ENCODE results near the gene COX5B.
"Not testable (repeated sequence)": the region's sequence is repeated elsewhere in the genome, so short reads cannot be mapped to it uniquely, and the experiment has no call there.

COX5B gene

DNA sequence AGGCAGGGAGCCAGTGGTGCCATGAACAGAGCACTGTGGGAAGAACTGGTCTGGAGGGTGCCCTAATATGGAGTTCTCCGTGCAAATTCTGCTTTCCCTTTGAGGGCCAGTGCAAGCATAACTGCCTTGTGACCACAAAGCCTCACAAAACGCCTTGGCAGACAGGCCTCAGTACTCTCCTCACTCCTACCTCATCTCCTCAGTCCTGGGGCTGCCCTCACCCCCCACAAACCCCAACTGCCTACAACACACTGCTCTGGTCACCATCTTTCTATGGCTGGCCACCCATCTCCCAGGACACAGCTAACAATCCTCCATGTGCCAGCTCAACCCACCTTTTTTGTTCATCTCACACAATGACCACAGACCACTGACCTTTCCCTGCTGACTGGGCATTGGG lies 8.9 kb downstream of the COX5B start:
- no peak for DNase-seq

DNA sequence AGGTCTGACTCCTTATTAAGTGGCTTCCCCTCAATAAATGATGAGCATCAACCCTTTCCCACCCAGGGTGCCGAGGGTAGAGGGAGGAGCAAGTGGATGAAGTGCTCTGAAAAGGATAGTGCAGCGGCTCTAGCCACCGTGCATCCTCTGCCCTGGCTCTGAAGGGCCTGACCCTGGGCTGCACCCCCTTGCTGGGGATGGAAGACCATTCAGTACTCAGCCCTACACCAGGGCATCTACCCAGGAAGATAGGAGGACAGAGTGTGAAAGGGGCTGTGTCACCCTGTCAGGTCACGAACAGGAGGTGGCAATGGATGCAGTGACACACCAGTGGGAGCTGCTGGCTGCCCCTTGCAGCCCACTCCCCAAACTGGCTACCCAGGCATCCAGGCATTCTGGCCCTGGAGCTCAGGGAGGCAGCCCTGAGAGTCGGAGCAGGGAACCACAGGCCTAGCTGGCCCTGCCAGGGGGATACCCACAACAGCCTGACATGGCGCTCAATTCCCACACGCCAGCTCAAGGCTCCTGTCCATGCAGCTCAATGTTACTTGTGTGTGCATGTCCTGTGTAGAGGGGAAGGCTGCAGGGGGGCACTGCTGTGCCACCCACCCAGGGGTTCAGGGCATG lies 10.4 kb downstream of the COX5B start:
- no peak for DNase-seq

DNA sequence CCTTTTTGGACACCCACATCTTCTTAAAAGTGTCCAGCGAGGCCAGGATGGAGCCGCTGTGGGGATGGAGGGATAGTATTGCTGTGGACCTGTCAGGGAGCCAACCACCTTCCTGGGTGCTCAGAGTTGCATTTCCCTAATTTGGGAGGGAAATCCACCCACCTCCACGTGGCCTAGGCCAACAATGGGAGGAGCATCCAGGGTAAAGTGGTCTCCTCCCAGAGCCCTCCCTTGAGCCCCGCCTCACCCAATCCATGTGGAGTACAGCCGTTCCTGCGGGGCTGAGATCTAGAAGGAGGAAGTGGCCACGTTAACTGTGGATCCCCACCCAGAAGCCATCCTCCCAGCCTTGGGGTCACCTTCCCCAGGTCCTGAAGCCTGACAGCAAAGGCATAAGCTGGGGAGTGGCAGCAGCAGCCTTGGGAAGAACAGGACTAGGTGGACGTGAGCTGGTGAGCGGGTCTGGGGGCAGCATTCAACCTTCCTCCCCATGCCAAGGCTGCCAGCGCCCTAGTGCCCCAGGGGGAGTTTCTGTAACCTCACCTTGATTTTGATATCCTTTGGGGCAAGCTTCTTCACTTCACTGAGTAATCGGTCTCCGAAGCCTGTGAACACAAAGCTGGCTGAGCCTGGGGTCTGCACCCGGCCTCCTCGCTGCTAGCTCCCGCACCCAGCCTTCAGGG lies 11.2 kb downstream of the COX5B start:
- DNase-seq = no peak

DNA sequence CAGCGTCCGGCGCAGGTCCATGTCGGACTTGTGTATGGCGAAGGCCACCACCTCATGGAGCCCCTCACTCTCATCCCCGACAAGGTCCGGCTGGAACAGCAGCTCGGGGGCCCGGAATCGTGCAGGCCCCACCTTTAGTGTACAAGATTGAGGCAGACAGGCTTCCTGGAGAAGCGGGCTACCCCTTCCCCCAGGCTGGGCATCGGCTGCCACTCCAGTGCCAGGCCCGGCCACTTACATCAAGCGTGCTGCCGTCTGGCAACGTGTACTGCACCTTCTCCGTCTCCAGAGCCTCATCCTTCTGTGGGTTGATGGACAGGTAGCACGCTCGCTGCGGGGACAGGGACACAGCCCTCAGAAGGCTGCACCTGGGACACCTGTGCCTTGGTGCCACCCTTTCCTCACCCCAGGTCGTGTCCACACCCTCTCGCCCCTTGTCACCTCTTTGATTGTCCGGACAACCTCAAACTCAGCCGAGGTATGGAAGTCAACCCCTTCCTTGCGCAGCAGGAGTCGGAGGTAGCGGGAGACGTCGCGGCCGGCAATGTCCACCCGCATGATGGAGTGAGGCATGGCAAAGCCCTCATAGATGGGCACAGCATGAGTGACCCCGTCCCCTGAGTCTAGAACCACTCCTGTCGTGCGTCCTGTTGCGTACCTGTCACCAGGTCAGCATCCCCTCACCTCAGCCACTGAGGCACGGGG lies 12.3 kb downstream of the COX5B start:
- no peak for DNase-seq

DNA sequence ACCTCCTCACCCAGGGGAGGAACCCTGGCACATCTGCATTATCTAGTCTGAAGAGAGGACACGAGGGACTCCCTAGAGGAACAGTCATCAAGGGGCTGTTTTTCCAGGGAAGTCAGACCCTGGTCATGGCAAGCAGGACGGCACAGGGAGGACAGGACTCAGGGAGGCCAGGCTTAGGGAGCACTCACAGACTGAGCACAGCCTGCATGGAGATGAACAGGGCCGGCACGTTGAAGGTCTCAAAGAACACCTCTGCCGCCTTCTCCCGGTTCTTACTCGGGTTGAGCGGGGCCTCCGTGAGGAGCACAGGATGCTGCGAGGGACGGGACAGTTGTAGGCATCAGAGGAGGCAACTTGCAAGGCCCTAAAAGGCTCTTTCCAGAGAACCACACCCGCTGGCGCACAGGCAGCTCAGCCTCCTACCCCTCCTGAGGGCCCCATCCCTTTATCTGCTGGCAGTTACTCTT lies 12.9 kb downstream of the COX5B start:
- DNase-seq = no peak

DNA sequence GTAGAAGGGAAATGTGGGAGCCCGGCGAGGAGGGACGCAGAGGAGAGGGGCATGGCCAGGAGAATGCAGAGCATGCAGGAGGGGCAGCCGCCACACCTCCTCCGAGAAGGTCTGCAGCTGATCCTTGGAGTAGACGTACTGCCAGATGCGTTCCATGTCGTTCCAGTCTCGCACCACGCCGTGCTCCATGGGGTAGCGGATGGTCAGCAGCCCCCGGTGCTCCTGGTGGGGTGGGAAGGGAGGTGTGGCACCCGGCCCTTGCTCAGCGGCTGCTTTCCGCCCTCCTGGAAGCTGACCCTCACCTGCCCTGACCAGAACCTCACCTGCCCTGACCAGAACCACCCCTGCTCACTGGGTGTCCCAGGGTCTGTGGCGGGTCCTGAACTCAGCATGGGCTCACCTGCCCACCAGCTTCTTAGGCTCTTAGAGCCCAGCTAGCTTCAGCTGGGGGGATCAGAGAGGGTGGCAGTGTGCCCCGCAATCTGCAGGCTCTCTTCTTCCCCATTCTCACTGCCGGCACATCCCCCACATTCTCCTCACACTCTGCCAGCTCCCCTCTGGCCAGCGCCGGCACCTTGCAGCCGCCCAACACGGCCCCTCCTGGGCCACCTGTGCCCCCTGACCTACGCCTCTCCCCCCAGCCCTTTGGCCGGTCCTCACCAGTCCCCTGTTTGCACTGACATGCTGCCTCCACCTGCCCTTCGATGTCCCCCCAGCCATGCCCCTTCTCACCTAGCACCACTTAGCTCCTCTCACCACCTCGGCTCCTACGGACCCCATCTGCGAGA lies 13.6 kb downstream of the COX5B start:
- DNase-seq = no peak

DNA sequence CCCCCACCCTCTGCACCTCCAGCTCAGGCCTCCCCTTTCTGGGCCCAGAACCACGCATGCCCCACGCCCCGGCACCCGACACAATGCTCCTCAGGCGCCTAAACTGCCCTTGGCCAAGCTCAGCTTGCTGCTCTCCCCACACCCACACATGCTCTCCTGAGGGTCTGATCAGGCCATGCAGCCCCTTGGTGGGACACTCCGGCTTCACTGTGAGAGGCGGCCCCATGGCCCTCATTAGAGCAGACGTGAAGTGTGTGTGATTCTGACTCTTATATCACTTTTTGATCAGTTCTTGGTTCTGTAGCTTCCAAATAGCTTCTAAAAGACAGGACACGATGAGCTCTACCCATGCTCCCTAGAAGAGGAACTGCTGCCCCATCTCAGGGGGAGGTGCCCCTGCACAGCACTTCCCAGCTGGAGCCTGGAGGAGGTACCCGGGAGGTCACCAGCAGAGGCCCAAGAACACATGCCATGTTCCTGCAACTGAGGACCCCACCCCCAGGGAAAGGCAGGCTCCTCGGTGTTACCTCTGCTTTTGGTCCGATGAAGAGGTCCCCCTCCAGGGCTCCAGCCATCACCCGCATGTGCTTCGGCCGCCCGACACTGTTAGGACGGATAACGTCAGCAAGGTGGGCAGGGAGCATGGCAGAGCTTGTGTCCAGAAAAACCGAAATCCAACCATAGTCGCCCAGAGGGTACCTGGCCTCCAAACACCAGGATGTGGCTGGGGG lies 14.3 kb downstream of the COX5B start:
- DNase-seq = no peak

DNA sequence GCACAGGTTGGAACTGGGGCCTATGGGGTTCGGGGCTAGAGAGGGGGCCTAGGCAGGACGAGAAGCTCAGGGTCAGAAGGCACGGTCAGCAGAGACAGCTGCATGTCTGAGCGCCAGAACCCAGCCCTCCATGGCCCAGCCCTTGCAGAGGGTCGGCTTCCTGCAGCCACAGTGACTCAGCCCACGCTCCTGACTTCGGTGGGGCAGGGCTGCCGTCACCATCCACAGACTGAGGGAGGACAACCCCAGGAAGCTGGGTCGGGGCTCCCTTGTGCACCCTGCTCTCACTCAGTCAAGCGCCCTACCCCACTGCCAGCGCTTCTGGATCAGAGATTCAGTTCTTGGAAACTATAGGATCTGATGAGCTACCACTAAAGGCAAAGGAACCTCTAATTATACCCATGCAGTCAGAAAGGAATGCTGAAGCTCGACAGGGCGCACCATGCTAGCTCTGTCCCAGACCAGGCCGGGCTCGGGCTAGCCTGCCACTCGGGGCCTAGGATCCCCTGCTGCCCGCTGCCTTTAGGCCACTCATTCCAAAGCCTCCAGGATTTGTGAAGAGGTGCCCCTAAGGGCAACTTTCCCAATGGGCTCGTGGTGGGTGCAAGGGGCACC lies 15.0 kb downstream of the COX5B start:
- no peak for DNase-seq

DNA sequence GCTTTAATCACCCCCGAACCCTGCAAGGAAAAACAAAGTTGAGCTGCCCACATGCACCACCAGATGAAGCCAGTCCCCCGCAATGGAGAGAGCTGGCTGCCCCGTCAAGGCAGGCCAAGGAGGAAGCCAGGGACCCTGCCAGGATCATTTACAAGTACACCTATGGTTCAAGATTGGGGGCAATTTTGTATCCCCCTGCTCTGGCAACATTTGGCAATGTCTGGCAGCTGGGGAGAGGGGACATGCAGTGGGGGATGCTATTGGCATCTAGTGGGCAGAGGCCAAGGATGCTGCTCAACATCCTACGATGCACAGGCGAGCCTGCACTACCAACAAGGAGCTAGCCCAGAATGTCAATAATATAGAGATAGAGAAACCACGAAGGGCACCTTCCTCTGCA lies 16.1 kb downstream of the COX5B start:
- DNase-seq = no peak

DNA sequence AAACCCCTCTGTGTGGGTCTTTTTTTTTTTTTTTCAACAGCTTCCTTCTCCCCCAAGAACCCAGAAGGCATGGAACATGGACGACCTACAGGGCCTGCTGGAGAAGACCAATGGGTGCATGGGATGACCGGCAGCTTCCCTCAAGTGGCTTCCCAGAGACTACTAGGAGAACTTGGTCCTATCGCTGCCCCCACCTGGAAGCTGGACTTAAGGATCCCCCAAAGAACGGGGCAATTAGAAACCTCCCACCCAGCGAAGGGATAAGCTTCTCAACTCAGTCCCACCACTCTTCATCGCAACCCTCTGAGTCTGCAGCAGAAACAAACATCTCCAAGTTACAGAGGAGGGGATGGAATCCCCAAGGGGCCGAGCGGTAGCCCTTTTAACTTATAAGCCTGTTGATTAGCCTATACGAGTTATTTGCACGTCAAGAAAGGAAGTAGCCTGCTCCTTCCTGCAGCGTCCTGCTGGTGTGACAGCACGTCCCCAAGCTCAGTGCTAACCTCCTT lies 16.6 kb downstream of the COX5B start:
- no peak for DNase-seq

DNA sequence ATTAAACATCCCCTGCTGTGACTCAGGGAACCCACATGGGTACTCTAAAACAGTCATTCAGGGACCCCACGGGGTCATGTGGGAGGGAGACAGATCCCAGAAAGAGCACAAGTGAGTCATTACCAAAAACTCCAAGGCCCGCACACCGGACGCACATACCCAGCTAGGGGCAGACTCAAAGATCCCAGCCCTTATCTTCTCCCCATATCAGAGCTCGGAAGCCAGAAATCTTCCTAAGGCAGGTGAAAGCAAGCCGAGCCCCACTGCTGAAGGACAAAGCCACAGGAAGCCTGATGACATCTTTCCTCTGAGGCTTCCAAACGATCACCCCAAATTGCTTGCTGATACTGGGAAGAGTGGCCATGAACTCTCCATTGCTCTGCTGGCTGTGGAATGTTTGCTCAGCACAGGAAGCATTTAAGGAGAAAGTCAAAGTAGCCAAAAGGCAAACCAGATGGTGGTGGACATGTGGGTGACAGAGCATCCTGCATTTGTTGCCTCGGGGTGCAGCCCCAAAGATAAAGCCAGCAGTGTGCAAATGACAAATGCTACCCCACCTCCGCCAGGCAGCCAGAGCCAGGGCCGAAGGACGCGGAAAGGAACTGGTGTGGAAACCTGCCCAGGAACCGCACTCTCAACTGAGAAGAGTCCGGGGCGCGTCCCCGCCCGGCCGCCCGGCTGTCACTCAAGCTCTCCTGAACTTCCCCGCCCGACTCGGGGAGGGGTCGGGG lies 17.2 kb downstream of the COX5B start:
- DNase-seq = peak; percentile 58

DNA sequence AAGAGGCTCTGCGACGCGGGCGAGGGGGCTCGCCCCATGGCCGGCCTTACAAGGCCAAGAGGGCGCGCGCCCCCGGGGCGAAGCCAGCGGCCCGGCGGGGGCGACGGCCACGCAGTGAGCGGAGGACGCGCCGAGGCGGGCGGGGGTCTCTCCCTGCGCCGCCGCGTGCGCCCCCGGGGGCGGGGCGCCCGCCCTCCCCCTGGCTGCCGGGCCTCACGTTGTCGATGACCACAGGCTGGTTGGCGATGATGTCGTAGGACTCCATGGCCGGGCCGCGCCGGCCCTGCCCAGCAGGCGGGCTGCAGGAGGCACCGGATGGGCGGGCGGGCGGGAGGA lies 17.7 kb downstream of the COX5B start:
- DNase-seq = no peak

DNA sequence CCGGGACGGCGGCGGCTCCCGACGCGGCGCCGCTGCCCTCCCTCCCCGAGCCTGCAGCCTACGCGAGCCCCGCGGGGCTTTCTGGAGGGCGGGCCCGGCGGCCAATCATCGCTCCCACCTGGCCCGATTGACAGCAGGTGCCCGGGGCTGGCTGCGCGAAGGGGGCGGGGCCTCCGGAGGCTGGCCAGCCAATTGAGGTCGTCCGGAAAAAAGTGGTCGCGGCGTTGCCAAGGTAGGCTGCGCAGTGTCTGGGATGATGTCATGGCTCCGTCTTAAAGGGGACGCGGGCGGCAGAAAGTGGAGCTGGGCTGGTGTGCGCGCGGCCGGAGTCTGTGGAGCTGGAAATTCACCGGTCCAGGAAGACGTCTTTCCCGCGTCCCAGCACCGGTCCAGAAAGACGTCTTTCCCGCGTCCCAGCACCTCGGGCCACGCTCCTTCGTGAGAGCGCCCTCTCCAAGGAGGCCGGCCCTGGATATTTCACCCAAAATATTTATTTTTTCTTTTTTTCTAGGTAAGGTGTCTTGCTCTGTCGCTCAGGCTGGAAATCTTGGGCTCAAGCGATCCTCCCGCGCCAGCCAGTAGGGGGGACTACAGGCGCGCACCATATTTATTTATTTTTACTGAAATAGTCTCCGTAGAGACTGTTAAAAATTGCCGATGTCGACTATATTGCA lies 18.2 kb downstream of the COX5B start, which contains the start of gene ACTR1B:
ACTR1B (minus strand) TSS at position 83 of the 674 bp plus-strand sequence. CDS start 154 bp downstream, outside the sequence.
- DNase-seq = peak; percentile 97

DNA sequence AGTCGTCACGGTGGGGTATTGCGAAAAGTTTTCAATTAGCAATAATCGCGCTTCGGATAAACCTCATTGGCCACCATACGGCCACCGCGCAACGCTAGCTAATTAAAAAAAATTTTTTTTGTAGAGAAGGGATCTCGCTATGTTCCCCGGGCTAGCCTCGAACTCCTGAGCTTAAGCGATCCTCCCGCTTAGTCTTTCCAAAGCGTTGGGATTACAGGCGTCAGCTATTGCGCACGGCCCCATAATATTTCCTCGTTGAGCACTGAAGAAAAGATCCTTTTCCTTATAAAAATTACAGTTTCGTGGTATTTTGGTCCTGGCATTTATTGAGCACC lies 18.7 kb downstream of the COX5B start:
- DNase-seq = no peak

DNA sequence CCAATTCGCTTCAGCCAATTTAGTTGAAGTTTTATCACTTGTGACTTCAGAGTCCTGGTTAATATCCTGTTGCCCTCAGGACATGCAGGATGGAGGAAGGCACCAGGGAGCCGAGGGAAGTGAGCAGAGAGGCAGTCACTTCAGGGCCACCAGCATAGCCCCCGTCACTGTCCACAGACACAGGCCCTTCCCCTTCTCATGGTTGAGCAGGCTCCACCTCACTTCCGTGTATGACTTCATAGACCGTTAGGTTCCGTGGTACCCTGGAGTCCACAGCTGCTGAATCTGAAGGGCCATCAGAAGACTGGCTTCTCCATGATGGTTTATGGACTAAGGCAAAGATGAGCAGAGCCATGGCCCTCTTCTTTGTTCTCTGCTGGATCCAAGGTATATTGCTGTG lies 23.6 kb downstream of the COX5B start, which contains the start of gene C2orf92:
C2orf92 (plus strand) TSS at position 266 of the 400 bp plus-strand sequence; CDS start at position 342, 76 bp downstream.
- no peak for DNase-seq

DNA sequence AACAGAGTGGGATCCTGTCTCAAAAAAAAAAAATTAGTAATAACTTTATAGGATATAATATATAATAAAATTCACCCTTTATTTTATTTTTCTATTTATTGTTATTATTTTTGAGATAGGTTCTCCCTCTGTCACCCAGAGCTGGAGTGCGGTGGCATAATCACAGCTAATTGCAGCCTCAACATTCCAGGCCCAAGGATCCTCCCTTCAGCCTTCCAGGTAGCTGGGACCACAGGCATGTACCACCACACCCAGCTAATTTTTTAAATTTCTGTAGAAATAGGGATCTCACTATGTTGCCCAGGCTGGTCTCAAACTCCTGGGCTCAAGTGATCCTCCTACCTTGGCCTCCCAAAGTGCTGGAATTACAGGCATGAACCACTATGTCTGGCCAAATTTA lies 24.6 kb downstream of the COX5B start:
- no peak for DNase-seq

DNA sequence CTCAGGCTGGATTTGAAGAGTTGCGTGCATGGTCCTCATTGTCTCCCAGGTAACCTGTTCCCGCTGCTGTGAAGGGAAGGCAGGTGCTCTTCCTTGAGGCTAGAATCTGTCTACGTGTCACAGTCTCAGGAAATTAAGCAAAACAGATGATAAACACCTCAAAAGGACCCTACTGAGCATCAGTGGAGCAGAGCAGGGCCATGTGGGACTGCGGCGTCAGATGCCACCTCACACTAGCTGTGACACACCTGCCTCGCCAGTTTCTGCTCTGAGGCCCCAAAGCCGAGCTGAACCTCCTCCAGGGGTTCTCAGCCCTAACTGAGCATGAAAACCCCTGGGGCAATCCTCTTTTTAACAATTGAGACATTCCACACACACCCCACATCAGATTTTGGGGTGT lies 25.7 kb downstream of the COX5B start:
- DNase-seq = no peak

DNA sequence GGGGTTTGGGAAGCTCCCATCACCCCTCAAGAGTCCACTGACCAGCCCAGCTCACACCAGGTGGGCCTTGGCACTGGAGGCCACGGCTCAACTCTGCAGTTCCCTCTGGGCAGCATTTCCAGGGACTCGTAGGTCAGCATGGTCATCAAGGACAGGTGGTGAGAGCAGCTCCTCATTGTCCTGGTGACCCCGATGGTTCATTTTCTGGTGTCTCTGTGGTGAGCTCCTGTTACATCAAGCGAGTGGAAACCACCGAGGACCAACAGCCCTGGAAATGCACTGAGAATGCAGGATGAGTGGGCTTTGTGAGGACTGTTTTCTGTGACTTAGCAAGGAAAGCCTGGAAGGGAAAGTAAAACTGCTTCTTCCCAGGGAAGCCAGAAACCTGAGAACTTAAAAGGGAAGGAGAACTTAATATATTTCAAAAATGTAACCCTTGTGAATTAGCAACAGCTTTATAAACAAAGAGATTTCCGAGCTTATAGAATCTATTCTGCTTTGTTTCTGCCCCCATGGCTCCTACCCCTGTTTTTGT lies 26.8 kb downstream of the COX5B start:
- not testable (repeated sequence) for DNase-seq

DNA sequence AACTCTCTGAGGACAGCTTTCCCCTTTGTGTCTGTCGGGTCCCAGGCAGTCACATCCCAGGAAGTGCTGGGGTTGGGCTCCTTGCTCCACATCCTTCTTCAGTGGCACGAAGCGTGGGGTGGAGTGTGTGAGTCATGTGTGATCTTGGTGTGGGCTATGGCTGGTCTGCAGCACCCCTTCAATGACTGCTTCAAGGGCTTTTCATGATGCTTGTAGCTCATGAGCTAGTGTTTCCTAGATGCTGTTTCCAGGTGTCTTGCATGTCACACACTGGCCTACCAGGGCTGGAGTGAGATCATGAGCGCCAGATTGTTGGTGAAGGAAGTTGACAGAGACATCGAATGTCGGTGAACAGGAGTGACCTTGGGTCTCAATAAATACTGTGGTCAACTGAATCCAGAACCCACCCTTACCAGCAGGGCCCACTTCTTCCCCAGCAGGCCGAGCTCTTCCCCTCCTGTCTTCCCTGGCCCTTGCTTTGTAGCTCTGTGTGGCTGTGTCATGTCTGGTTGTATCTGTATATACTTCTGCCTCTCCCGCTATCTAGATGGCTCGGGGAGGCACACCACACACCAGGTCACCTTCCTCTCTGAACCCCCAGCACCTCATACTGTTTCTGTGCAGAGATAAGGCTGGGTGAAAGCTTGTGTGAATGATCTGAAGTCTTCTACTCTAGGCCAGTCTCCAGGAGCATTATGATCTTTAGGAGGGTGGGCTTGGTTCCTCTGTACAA lies 27.5 kb downstream of the COX5B start:
- DNase-seq = no peak

DNA sequence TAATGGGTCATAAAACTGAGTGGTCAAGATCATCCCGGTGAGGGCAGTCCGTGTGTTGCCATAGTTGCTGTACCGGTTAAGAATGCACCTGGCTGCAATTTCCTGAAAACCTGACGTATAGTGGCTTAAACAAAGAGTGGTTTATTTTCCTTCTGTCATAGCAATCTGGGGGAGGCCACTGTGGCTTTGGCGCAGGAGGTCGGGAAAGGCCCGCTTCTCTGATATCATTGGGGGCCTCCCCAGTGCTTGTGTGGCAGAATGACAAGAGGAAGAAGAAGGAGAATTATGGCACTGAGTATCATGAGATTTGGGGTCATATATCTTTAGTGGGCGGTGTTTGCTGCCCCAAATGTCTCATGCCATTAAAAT lies 28.0 kb downstream of the COX5B start:
- DNase-seq = no peak
